ENCODE results near the gene OPCML. TPM values are rescaled to one million over a fixed set of nuclear protein-coding genes. Genes with fewer than 3 reads are reported as not detected.

Gene OPCML
- polyA plus RNA-seq, 5 donors, result 0.76 to 4.7 (median 1.5) TPM

- DNase-seq, result no peak
These were observed 355.6 kb downstream of the OPCML start for GRCh38 chr11:133176748-133177147.

- DNase-seq, result no peak
These were observed 357.2 kb downstream of the OPCML start for GRCh38 chr11:133175103-133175502.

GRCh38 chr11:133173810-133174412, 358.4 kb downstream of the OPCML start:
- no peak for DNase-seq

- DNase-seq, result no peak
These were observed 360.0 kb downstream of the OPCML start for GRCh38 chr11:133172349-133172748.

GRCh38 chr11:133171374-133171773, 360.9 kb downstream of the OPCML start:
- no peak for DNase-seq

GRCh38 chr11:133168016-133168415, 364.3 kb downstream of the OPCML start:
- DNase-seq, result no peak

- no peak for DNase-seq
These were observed 365.6 kb downstream of the OPCML start for GRCh38 chr11:133166662-133167061.

- no peak for DNase-seq
These were observed 367.3 kb downstream of the OPCML start for GRCh38 chr11:133164986-133165385.

GRCh38 chr11:133163463-133164419, 368.6 kb downstream of the OPCML start:
- peak; percentile 10 to 42 for DNase-seq

GRCh38 chr11:133162227-133162626, 370.1 kb downstream of the OPCML start:
- DNase-seq, result no peak

GRCh38 chr11:133160754-133161153, 371.5 kb downstream of the OPCML start:
- DNase-seq, result no peak

GRCh38 chr11:133156986-133157745, 375.1 kb downstream of the OPCML start:
- DNase-seq, result no peak

GRCh38 chr11:133154781-133155180, 377.5 kb downstream of the OPCML start:
- no peak for DNase-seq

GRCh38 chr11:133154076-133154475, 378.2 kb downstream of the OPCML start:
- DNase-seq, result no peak

- no peak for DNase-seq
These were observed 379.3 kb downstream of the OPCML start for GRCh38 chr11:133153031-133153430.

- DNase-seq, result no peak
These were observed 382.6 kb downstream of the OPCML start for GRCh38 chr11:133149698-133150097.

- DNase-seq, result no peak
These were observed 384.7 kb downstream of the OPCML start for GRCh38 chr11:133147625-133148024.

- DNase-seq, result no peak
These were observed 385.5 kb downstream of the OPCML start for GRCh38 chr11:133146697-133147306.

GRCh38 chr11:133137939-133138338, 394.4 kb downstream of the OPCML start:
- DNase-seq, result no peak

GRCh38 chr11:133137270-133137669, 395.0 kb downstream of the OPCML start:
- DNase-seq, result no peak

GRCh38 chr11:133136376-133136775, 395.9 kb downstream of the OPCML start:
- no peak for DNase-seq

All from right lung (tissue), 5 donors.